G401.6 (cell line): ENCODE measurements around the gene PRKACG.
"Not testable (repeated sequence)": the region's sequence is repeated elsewhere in the genome, so short reads cannot be mapped to it uniquely, and the experiment has no call there.

Source experiments
- FAIRE-seq: peaks from 2 replicates; lab custom pipeline; 2012; peaks lifted over from hg19 to GRCh38; lab: Jason Lieb, UNC

Gene PRKACG

DNA sequence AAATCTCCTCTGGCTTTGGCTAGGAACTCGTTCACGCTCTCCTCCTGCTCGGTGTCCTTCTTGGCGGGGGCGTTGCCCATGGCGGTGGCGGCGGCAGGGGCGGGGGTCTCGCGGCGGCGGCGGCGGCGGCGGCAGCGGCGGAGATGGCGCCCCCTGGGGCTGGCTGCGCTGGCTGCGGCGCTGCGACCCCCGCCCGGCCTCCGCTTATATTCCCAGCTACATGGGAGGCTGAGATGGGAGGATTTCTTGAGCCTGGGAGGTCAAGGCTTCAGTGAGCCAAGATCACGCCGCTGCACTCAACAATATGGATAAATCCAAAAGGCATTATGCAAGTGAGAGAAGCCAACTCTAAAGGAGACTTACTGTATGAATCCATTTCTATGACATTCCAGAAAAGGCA lies at the start of gene PRKACG:
Gene PRKACG (minus strand): TSS at position 101 of the 400 bp plus-strand sequence. CDS start 21 bp downstream, at position 80.
- no peak for FAIRE-seq

DNA sequence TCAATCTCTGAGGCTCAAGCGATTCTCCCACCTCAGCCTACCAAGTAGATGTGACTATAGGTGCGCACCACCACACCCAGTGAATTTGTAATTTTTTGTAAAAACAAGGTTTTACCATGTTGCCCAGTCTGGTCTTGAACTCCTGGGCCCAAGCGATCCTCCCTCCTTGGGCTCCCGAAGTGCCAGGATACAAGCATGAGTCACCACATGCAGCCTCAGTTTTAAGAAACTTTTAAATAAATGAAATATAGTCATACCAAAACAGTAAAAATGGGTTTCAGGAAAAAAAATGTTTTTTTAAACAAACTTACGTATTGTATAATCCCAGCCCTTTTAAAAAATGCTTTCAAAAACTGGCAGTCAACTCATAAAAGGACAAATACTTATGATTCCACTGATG lies 48.3 kb upstream of the PRKACG start:
- FAIRE-seq: no peak

DNA sequence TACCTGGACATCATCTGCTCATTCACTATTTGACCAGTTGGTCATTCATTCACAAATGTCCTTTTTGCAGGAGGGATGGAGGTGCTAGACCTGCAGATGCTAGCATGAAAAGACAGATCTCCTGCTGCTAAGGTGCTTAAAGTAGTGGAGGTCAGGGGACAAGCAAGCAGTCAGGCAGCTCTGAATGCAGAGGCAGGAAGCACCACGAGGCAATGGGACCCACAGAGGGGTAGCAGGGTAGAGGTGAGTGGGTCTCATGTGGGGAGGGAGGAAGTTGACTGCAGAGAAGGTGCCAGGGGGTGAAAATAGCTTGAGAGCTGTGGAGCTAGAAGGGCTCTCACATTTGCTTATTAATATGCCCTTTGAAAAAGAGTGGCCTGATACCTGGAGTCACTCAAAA lies 46.9 kb upstream of the PRKACG start:
- FAIRE-seq: no peak

DNA sequence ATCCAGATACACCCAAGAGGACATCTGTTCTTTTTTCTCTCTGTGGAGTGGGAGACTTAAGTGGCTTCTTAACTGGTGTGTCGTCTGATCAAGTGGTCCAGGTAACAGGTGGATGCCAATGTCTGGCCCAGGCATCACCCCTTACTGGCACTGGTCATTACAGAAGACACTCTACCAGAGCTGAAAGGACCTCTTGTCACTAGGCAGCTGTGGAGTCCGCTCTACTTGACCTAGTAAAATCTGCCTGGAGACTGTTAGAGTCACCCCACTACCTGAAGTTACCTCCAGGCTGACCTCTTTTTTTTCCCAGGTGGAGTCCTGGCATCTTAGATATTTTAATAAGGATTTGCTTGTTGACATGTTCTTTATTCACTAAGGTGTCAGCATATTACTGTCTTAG lies 44.2 kb upstream of the PRKACG start:
- FAIRE-seq: no peak

DNA sequence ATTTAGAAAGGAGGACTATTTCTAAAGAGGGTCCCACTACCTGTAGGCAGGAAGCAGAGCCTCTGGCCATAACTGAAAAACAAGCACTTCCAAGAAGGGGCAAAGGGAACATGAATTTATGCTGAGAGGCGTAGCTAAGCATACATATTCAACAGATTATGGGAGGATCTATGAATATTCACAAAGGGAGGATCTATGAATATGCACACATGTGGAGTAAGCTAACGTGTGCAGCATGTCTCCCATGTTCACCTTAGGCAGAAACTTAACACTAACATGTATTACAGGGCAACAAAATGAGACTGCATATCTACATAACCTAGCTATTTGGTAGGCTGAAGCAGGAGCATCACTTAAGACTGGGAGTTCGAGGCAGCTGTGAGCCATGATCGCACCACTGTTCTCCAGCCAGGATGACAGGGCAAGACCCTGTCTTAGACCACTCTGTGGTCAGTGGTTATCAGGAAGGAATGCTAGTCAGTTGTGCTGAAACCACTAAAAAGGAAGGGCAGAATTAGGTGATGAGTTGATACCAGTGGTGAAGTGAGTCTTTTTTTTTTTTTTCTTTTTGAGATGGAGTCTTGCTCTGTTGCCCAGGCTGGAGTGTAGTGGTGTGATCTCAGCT lies 42.4 kb upstream of the PRKACG start:
- no peak for FAIRE-seq

DNA sequence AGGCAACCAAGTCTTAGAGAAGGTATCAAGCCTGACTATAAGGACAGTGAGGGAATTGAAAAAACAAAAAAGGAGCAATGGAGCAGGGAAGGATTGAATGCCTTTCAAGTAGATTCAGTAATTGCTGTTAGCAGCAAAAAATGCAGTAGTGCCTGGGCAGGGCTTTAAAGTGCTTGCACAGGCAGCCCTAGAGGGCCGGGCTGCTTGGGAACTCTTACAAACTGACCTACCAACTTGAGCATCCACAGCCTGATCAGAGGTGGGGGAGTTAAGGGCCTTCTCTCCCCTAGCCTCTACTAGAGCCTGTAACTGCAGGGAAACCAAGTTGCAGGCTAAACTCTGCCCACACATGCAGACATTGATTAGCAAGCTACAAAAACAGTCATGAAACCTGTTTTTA lies 41.1 kb upstream of the PRKACG start:
- no peak for FAIRE-seq

DNA sequence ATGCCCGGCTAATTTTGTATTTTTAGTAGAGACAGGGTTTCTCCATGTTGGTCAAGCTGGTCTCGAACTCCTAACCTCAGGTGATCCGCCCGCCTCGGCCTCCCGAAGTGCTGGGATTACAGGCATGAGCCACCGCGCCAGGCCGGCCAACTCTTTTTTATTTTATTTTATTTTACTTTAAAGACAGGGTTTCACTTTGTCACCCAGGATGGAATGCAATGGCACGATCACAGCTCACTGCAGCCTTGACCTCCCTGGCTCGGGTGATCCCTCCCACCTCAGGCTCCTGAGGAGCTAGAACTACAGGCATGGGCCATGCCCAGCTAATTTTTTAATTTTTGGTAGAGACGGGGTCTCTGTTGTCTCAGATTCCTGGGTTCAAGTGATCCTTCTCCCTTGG lies 37.0 kb upstream of the PRKACG start:
- FAIRE-seq: not testable (repeated sequence)

DNA sequence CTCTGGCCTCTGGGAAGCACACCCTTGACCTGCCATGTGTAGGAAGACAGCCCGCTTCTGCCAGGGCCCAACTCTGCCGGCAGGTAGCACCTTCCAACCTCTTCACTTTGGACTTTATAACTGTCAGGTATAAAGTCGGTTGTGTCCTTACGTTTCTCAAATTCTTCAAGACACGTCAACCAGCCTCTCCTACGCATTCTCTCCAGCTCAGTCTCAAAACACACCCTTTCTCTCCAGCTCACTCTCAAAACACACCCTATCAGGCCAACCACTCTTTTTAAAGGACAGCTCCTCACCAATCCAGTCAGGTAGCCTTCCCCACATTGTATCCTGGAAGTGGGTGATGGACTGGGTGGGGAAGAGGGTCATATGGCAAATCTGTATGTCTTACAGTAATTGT lies 35.2 kb upstream of the PRKACG start:
- FAIRE-seq: no peak

DNA sequence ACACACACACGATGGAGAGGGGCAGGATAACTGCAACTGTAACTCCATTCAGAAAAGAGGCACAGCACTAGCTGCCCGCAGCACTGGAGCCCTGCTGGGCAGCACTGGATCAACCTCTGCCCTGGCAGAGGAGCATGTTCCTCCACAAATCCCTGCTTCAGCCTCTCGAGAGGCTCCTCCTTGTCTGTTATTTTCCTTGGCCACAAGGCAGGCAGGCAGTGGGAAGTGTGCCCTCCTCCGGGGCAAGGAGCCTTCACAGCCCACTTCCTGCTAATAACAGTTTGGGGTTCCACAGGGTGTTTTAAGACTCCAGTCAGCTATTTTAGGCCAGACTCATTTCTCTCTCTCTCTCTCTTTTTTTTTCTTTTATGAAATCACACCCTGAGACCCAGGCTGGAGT lies 33.5 kb upstream of the PRKACG start:
- no peak for FAIRE-seq

DNA sequence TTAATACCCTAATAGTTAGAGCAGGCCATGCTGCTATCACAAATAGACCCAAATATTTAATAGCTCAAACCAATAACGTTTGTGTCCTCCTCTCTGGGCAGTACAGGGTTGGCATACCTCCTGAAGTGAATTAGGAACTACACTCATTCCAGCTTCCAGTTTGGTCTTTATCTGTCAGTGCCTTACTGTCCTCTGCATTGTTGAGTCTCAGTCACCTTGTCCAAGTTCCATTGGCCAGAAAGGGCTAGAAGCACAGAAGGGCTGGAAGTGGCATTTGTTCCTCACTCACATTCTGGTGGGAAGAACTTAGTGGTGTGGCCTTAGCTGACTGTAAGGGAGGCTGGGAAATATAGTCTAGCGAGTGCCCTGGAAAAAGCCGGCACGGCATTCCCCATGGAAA lies 32.8 kb upstream of the PRKACG start:
- no peak for FAIRE-seq

DNA sequence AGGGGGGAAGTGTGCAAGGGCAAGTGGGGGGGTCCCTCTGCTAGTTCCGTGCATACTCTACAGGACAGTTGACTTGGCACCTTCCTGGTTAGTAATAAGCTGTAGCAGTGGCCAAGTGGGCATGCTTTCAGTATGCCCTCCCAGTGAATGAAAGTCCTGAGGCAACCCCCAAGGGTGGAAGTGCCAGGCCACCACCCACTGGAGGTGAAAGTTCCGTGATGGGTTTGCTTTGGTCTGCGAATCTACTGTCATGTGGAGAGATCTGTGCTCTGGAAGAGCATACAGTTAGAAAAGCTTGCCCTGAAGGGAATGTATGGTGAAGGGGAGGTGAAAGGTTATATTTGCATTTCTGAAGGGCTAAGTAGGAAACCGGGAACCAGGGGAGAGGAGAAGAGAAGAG lies 31.9 kb upstream of the PRKACG start:
- FAIRE-seq: no peak

DNA sequence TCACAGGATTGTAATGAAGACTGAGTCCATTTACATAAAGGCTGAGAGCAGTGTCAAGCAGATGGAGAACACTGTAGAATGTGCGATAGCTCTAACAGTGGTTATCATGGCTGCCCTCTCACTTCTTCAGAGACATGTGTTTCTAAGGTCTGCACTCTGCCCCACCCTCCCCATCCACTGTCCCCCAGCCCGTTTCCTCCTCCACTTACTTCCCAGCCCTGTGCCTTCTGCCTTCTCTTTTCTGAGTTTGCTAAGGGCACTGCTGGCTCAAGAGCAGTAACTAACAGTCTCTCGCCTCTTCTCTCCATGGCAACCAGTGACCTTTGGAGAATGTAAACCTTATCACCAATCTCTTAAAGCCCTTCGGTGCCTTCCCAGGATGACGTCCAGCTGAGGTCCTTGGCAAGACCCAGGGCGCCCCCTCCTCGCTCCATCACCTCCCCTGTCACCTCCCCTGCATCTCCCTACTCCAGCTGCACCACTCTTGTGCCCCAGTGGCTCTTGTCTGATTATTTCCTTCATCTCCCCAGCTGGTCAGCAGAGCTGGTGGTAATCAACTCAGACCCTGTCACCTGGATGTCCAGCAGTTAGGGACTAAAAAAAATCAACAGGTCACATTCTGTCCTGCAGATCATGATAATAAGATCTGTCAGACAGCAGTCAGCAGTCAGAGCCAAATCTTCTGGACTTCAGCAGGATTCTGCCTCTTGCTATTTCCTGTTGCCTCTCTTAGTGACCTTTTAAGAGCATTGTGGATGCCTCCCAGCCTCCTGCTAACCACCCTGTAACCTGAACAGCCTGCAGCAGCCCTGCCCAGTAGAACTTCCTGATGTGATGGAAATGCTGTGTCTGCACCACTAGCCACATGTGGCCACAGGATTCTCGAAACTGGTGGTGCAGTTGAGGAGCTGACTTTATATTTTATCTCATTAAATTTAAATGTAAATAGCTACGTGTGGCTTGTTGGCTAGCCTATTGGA lies 30.6 kb upstream of the PRKACG start:
- no peak for FAIRE-seq

DNA sequence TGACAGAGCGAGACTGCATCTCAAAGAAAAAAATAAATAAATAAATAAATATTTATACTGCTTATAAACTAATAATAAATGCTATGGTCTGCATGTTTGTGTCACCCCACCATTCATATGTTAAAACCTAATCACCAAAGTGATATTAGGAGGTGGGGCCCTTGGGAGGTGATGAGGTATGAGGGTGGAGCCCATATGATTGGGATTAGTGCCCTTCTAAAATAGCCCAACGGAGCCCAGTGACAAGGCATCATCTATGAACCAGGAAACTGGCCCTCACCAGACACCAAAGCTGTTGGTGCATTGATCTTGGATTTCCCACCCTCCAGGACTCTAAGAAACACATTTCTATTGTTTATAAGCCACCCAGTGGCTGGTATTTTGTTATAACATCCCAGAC lies 26.7 kb upstream of the PRKACG start:
- no peak for FAIRE-seq

DNA sequence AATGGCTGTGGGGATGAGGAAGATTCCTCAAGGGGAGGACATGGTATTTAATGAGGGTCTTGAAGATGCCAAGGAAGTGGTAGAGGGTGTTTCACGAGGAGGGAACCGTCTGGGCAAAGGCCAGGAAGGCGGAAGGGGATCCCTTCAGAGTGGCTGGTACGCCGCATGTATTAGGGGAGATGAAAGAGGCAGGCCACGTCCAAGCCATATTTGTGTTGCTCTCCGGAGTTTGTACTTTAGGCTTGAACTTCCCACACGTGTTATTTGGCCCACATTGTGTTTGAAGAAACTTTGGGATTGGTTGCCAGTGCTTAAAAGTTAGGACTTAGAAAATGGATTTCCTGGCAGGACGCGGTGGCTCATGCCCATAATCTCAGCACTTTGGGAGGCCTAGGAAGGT lies 22.9 kb upstream of the PRKACG start:
- FAIRE-seq: no peak

DNA sequence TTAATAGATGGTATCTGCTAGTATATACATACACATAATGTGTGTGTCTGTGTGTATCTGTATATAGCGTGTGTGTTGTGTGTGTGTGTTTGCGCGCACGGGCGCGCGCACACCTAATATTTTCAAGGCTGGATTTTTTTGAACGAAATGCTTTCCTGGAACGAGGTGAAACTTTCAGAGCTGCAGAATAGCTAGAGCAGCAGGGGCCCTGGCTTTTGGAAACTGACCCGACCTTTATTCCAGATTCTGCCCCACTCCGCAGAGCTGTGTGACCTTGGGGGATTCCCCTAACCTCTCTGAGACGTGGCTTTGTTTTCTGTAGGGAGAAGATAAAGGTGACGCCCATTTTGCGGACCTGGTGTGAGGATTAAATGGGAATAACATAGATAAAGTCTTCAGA lies 22.4 kb upstream of the PRKACG start:
- FAIRE-seq: no peak

DNA sequence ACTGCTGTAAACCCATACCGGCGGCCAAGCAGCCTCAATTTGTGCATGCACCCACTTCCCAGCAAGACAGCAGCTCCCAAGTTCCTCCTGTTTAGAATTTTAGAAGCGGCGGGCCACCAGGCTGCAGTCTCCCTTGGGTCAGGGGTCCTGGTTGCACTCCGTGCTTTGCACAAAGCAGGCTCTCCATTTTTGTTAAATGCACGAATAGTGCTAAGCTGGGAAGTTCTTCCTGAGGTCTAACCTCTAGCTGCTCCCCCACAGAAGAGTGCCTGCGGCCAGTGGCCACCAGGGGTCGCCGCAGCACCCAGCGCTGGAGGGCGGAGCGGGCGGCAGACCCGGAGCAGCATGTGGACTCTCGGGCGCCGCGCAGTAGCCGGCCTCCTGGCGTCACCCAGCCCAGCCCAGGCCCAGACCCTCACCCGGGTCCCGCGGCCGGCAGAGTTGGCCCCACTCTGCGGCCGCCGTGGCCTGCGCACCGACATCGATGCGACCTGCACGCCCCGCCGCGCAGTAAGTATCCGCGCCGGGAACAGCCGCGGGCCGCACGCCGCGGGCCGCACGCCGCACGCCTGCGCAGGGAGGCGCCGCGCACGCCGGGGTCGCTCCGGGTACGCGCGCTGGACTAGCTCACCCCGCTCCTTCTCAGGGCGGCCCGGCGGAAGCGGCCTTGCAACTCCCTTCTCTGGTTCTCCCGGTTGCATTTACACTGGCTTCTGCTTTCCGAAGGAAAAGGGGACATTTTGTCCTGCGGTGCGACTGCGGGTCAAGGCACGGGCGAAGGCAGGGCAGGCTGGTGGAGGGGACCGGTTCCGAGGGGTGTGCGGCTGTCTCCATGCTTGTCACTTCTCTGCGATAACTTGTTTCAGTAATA lies 21.8 kb upstream of the PRKACG start, which contains the start of gene FXN:
Gene FXN (plus strand): TSS at position 315 of the 871 bp plus-strand sequence. CDS start 31 bp downstream, at position 346.
- FAIRE-seq: no peak

DNA sequence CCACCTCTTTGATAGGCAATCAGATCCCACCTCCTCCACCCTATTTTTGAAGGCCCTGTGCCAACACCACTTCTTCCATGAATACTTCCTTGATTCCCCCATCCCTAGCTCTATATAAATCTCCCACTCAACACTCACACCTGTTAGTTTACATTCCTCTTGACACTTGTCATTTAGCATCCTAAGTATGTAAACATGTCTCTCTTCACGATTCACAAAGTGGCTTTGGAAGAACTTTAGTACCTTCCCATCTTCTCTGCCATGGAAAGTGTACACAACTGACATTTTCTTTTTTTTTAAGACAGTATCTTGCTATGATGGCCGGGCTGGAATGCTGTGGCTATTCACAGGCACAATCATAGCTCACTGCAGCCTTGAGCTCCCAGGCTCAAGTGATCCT lies 20.2 kb upstream of the PRKACG start:
- FAIRE-seq: no peak

DNA sequence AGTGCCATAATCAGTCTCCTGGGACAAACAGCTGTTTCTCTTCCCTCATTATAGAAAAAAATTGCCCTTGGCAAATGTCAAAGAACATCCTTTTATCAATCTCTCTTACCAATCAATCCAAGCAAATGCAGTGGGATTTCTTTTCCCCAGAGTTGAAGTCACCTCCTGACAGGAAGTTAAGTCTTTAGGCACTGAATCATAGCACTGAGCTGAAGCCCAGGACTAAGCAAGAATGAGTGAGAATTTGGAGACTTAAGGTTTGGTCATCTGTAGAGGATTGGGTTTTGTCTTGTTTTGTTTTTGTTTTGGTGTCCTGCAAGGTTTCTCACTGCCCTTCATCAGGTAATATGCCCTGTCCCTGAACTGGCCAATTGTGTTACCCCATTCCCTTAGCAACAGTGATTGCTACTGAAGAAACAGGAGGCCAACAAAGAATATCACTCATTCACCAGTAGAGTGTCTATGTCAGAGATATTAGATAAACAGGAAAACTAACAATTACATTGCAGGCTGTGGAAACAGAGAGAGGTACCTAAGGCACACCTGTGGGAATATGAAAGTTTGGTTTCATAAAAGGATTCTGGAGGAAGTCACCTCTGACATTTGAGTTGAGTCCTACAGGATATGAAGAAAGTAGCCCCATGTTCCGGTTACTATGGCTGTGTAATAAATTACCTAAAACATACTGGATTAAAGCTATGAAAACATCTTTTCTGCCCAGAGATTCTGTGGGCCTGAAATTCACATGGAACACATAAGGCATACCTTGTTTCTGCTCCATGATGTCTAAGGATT lies 17.1 kb upstream of the PRKACG start:
- FAIRE-seq: no peak

DNA sequence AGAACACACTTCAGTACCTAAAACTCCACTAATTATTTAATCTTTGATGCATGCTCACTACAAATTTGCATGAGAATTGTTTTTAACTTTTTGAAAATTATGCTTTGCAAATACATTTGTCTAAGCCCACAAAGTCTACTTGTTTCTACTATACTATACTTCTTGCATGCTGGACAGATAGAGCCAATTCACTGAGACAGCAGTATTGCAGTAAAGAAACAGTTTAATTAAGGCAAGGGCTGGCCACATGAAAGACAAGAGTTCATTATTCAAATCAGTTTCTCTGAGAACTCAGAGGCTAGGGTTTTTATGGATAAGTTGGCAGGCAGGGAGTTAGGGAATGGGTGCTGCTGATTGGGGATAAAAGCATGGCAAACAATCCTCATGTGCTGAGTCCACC lies 15.6 kb upstream of the PRKACG start:
- no peak for FAIRE-seq

DNA sequence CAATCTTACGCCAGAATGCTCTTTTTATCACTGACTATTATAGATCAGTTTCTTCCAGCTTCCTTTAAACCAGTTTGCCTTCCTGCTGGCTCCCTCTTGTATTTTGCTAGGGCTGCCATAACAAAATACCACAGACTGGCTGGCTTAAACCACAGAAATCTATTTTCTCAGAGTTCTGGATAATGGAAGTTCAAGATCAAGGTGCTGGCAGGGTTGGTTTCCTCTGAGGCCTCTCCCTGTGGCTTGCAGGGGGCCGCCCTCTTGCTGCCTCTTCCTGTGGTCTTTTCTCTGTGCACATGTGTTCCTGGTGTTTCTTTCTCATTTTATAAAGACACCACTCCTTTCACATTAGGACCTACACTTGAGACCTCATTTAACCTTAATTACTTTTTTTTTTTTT lies 14.8 kb upstream of the PRKACG start:
- no peak for FAIRE-seq

DNA sequence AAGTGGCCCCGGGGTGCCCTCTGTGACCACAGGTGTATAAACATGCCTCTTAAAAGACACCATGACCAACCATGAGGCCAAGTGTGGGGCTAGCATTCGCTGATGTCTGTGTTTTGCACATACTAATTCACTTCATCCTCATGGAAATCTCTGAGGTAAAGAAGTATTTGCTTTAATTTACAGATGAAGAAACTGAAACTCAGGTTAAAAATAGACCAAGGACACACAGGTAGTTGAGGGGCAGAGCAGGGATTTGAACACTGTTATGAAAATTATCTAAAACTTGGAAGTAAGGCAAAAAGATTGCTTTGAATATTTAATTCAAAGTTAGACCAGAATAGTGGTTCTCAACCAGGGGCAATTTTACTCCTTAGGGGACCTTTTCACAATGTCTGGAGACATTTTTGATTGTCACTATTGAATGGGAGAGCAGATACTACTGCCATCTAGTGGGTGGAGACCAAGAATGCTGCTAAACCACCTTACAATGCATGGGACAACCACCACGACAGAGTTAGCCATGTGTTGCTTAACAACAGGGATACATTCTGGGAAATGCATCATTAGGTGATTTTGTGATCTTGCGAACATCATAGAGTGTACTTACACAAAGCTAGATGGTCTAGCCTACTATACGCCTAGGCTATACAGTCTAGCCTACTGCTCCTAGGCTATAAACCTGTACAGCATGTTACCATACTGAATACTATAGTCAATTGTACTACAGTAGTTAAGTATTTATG lies 13.6 kb upstream of the PRKACG start:
- no peak for FAIRE-seq
